OCI-LY7 (cell line): ENCODE measurements around the gene MAPK6.

Source experiments
- EZH2phosphoT487 ChIP-seq: fragments of 200-600 bp; sonication (generic); IDR thresholded peaks from 2 replicates; pipeline ENCODE4 v1.6.1; 2018; ENCODE audit warnings: low read depth, borderline replicate concordance, mild to moderate bottlenecking, mixed run types, antibody characterized with exemption, low read length, moderate library complexity, mixed read lengths
- TF ChIP-seq, protein P1 (sequence below): fragments of 200-600 bp; sonication (generic); conservative IDR thresholded peaks from 2 replicates; pipeline ENCODE4 v1.5.1; 2014; ENCODE audit warnings: mild to moderate bottlenecking, antibody characterized with exemption, low read length, moderate library complexity, mixed read lengths

DNA sequence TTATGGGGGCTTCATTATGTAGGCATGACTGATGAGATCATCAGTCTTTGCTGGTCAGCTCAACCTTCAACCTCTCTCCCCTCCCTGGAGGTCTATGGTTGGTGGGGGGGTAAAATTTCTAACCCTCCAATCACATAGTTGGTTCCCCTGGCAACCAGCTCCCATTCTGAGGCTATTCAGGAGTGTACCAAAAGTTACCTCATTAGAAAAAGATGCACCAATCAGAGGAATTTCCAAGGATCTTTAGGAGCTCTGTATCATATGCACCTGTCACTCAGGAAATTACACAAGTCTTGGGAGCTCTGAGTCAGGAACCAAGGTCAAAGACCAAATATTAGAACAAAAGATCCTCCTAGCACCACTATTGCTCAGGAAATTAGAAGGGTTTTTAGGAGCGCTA, 26.1 kb upstream of the MAPK6 start:
- TF ChIP-seq, protein P1, sequence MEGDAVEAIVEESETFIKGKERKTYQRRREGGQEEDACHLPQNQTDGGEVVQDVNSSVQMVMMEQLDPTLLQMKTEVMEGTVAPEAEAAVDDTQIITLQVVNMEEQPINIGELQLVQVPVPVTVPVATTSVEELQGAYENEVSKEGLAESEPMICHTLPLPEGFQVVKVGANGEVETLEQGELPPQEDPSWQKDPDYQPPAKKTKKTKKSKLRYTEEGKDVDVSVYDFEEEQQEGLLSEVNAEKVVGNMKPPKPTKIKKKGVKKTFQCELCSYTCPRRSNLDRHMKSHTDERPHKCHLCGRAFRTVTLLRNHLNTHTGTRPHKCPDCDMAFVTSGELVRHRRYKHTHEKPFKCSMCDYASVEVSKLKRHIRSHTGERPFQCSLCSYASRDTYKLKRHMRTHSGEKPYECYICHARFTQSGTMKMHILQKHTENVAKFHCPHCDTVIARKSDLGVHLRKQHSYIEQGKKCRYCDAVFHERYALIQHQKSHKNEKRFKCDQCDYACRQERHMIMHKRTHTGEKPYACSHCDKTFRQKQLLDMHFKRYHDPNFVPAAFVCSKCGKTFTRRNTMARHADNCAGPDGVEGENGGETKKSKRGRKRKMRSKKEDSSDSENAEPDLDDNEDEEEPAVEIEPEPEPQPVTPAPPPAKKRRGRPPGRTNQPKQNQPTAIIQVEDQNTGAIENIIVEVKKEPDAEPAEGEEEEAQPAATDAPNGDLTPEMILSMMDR, result no peak
- TF ChIP-seq EZH2phosphoT487, result no peak
